Measurements from ENCODE around the gene SGTB.

DNA sequence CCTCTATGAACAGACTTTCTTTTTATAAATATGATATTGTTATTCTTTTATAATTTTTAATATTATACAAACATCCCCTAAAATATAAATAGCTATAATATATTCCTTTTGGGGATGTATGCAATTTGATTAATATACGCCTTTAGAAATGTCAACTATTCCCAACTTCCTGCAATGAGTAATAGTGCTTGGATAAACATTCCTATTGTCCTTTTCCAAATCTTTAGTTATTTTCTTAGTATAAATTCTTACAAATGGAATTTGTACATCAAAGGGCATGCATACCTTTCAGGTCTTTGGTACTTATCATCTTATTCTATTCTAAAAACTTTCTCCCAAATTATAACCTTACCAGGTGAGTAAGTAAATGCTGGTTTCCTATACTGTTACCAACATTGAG is 6.3 kb upstream of the SGTB start:
- TF ChIP-seq, protein P1, sequence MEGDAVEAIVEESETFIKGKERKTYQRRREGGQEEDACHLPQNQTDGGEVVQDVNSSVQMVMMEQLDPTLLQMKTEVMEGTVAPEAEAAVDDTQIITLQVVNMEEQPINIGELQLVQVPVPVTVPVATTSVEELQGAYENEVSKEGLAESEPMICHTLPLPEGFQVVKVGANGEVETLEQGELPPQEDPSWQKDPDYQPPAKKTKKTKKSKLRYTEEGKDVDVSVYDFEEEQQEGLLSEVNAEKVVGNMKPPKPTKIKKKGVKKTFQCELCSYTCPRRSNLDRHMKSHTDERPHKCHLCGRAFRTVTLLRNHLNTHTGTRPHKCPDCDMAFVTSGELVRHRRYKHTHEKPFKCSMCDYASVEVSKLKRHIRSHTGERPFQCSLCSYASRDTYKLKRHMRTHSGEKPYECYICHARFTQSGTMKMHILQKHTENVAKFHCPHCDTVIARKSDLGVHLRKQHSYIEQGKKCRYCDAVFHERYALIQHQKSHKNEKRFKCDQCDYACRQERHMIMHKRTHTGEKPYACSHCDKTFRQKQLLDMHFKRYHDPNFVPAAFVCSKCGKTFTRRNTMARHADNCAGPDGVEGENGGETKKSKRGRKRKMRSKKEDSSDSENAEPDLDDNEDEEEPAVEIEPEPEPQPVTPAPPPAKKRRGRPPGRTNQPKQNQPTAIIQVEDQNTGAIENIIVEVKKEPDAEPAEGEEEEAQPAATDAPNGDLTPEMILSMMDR (IDR thresholded peaks at IDR 0.05) = no peak
- no peak for TF ChIP-seq POLR2A (IDR thresholded peaks at IDR 0.05)
- TF ChIP-seq POLR2AphosphoS5 (IDR thresholded peaks at IDR 0.05; ENCODE audit: insufficient read depth in 1 of 2, low read depth in 1 of 2) = no peak
